ENCODE data around the gene MMP25.

GRCh38 chr16:3084969-3085670 is 38.8 kb downstream of the MMP25 start:
- TF ChIP-seq CTCF (conservative IDR thresholded peaks at IDR 0.05; ENCODE audit: low read depth, low read length) = no peak
- TF ChIP-seq EZH2 (IDR thresholded peaks at IDR 0.05; ENCODE audit: low read length, unreplicated experiment) = no peak

All from PC-3 (cell line).